GM19043 (cell line): ENCODE data around the gene MPRIP.

Source experiments
- ATAC-seq: cut with Tn5 transposase; IDR thresholded peaks from one replicate; pipeline ENCODE4 v1.9.1; 2021; ENCODE audit warnings: low read depth; ENCODE audit not compliant: unreplicated experiment

The MPRIP gene

GRCh38 chr17:17028059-17028877, 14.0 kb upstream of the MPRIP start:
- ATAC-seq = no peak

GRCh38 chr17:17028878-17029535, 13.2 kb upstream of the MPRIP start:
- ATAC-seq = no peak

GRCh38 chr17:17029938-17030337, 12.3 kb upstream of the MPRIP start:
- no peak for ATAC-seq

GRCh38 chr17:17030515-17031211, 11.6 kb upstream of the MPRIP start:
- ATAC-seq = no peak

GRCh38 chr17:17032131-17032692, 10.0 kb upstream of the MPRIP start:
- no peak for ATAC-seq

- ATAC-seq = no peak
Measured at GRCh38 chr17:17033466-17033865, 8.8 kb upstream of the MPRIP start.

- no peak for ATAC-seq
Measured at GRCh38 chr17:17034026-17034425, 8.2 kb upstream of the MPRIP start.

- ATAC-seq = no peak
Measured at GRCh38 chr17:17034496-17035075, 7.7 kb upstream of the MPRIP start.

GRCh38 chr17:17035490-17035889, 6.8 kb upstream of the MPRIP start:
- ATAC-seq = no peak

- ATAC-seq = no peak
Measured at GRCh38 chr17:17035920-17036523, 6.2 kb upstream of the MPRIP start.

- ATAC-seq = no peak
Measured at GRCh38 chr17:17036524-17036998, 5.7 kb upstream of the MPRIP start.

GRCh38 chr17:17039911-17040310, 2.3 kb upstream of the MPRIP start:
- ATAC-seq = no peak

GRCh38 chr17:17041018-17041521, 1.2 kb upstream of the MPRIP start:
- no peak for ATAC-seq

- ATAC-seq = peak; percentile 90
Measured at GRCh38 chr17:17041571-17042383, 480 bp upstream of the MPRIP start.

- ATAC-seq = no peak
Measured at GRCh38 chr17:17042851-17043460, 699 bp downstream of the MPRIP start.

GRCh38 chr17:17043461-17044271, 1.4 kb downstream of the MPRIP start:
- no peak for ATAC-seq

- ATAC-seq = no peak
Measured at GRCh38 chr17:17044846-17045561, 2.7 kb downstream of the MPRIP start.
